ENCODE measurements around the gene CADPS2.
"Not testable (repeated sequence)": the region's sequence is repeated elsewhere in the genome, so short reads cannot be mapped to it uniquely, and the experiment has no call there.

Gene CADPS2

DNA sequence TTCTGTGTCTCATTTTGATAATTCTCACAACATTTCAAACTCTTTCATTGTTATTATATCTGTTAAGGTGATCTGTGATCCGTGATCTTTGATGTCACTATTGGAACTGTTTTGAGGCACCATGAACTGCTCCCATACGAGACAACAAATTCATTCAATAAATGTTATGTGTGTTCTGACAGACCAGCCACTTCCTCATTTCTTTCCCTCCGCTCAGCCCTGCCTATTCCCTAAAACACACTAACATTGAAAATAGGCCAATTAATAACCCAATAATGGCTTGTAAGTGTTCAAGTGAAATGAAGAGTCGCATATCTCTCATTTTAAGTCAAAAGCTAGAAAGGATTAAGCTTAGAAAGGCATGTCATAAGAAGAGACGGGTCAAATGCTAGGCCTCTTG is 232.6 kb downstream of the CADPS2 start:
- Histone ChIP-seq H3K9ac (no peak overlapping the region), H3K4me1 (no peaks in the 10 kb centered on the region), H3K27ac (no peak overlapping the region)

DNA sequence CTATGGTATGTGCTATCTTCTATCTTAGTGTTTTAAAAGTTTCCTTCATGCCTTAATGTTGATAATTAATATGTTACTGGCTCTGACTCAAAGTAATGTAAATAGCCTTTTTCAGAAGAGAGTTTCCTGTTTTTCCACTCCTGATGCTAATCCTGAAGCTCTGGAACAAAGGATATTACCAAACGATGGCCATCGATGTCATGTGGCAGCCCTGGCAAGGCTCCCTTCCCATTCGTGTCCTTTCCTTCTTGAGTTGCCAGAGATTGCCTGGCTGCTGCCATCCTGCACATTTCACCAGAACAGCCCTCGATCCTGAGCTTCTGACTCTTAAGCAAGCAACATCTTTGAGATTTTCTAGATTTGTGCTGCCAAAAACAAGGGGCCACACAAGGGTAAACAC is 233.4 kb downstream of the CADPS2 start:
- TF ChIP-seq Cebpa-rat (IDR thresholded peaks at IDR 0.05): no peak
- H3K36me3 ChIP-seq: no peaks in the 10 kb centered on the region
- no peak overlapping the region for H3K4me2 ChIP-seq

More for the DNA sequence above, 232.6 kb downstream of the CADPS2 start:
- Histone ChIP-seq H3K36me3 (no peaks in the 10 kb centered on the region), H3K27me3 (no peaks in the 10 kb centered on the region), H3K4me3 (no peak overlapping the region), H3K9me3 (no peaks in the 10 kb centered on the region), H3K4me2 (no peak overlapping the region), H4K20me1 (no peaks in the 10 kb centered on the region)
- no peak for TF ChIP-seq Cebpa-rat (IDR thresholded peaks at IDR 0.05)

DNA sequence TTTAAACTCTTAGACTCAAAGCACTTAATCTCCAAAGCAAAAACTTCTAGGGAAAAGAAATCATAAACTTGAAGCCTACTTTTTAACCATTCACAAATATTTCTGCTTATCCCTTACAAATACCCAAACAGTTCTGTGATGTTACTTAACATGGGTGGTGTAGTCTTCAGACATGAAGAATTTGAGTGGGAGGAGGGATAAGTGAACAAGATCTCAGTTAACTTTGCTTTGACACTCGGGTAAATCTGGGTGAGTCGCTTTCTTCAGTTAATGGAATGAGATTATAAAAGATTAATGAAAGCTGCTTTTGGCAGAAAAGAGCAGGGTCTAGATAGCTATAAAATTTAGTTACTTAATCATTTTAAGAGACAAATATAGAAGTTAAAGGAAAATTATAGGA is 234.8 kb downstream of the CADPS2 start:
- H3K9ac ChIP-seq: no peak overlapping the region
- no peaks in the 10 kb centered on the region for H3K9me3 ChIP-seq
- no peaks in the 10 kb centered on the region for H3K4me1 ChIP-seq
- H4K20me1 ChIP-seq: no peaks in the 10 kb centered on the region
- no peak overlapping the region for H3K4me2 ChIP-seq
- H3K36me3 ChIP-seq: no peaks in the 10 kb centered on the region
- H3K27ac ChIP-seq: no peak overlapping the region
- TF ChIP-seq Cebpa-rat (IDR thresholded peaks at IDR 0.05): no peak
- H3K27me3 ChIP-seq: no peaks in the 10 kb centered on the region
- no peak overlapping the region for H3K4me3 ChIP-seq

More for the DNA sequence above, 233.4 kb downstream of the CADPS2 start:
- H3K4me1 ChIP-seq: no peaks in the 10 kb centered on the region
- no peak overlapping the region for H3K9ac ChIP-seq
- no peaks in the 10 kb centered on the region for H3K27me3 ChIP-seq
- no peak overlapping the region for H3K4me3 ChIP-seq
- no peak overlapping the region for H3K27ac ChIP-seq
- H4K20me1 ChIP-seq: no peaks in the 10 kb centered on the region
- H3K9me3 ChIP-seq: no peaks in the 10 kb centered on the region

DNA sequence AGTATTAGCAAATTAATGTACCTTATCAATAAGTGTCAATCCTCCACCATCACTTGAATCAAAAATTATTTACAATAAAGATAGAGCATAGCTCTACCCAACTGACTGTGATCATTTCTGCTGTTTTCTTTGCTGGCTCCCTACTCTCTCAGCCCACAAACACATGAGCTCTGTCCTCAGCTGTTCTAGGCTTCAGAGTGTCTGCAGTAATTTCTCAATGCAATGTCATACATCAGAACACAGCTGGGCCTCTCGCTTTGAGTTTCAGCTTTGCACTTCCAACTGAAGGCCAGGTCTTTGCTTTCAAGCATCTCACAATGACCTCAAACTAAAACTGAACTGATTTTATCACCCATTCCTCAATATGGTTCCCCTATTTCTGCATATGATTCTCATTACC is 243.0 kb downstream of the CADPS2 start:
- H3K36me3 ChIP-seq: no peaks in the 10 kb centered on the region
- no peaks in the 10 kb centered on the region for H4K20me1 ChIP-seq
- no peaks in the 10 kb centered on the region for H3K27me3 ChIP-seq
- no peak overlapping the region for H3K27ac ChIP-seq
- H3K9me3 ChIP-seq: no peaks in the 10 kb centered on the region
- H3K4me1 ChIP-seq: no peaks in the 10 kb centered on the region
- H3K9ac ChIP-seq: no peak overlapping the region
- H3K4me3 ChIP-seq: no peak overlapping the region
- no peak for TF ChIP-seq Cebpa-rat (IDR thresholded peaks at IDR 0.05)
- no peak overlapping the region for H3K4me2 ChIP-seq

DNA sequence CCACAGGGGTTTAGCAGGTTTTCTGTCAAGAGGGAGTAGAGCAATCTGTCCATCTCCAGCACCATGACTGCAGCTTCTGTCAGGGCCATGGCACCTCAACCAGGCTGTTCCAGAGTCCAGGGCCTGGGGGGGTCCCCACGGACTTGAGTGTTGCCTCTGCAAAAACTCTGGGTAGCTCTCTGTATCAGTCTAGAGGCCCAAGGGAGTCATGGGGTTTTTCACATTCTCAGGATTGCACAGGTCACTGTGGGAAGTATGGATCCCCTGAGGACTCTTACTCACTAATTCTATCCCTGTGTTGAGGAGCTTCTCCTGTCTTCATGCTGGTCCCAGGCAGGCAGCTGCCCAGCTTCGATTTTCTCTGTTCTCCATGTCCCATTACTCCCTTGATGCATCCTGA is 247.8 kb downstream of the CADPS2 start:
- no peak for TF ChIP-seq Cebpa-rat (IDR thresholded peaks at IDR 0.05)
- H3K9me3 ChIP-seq: no peaks in the 10 kb centered on the region
- no peak overlapping the region for H3K9ac ChIP-seq
- H3K27ac ChIP-seq: no peak overlapping the region
- H3K4me3 ChIP-seq: no peak overlapping the region
- no peak overlapping the region for H3K4me2 ChIP-seq
- no peaks in the 10 kb centered on the region for H4K20me1 ChIP-seq
- no peaks in the 10 kb centered on the region for H3K36me3 ChIP-seq
- H3K4me1 ChIP-seq: no peaks in the 10 kb centered on the region
- no peaks in the 10 kb centered on the region for H3K27me3 ChIP-seq

DNA sequence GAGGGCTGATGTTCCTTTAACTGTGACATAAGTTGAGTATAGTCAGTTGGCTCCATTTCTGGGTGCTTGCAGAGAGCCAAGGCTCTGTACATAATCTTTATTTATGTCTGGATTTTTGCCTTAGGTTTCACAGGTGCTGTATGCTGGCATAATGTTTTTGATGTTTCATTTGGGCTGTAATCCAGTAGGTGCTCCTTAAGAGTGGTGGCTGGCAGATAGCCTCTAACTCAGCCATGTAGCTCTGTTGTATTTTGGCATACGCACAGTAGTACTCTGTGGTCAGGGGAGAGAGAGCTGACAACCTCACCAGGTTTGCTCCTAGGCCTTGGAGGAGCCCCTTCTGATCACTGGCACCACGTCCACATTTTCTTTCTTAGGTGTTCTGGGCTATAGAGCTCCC is 248.5 kb downstream of the CADPS2 start:
- Histone ChIP-seq H3K9me3 (no peaks in the 10 kb centered on the region), H3K4me3 (no peak overlapping the region), H3K27ac (no peak overlapping the region), H3K4me2 (no peak overlapping the region), H3K4me1 (no peaks in the 10 kb centered on the region), H3K27me3 (no peaks in the 10 kb centered on the region), H4K20me1 (no peaks in the 10 kb centered on the region), H3K9ac (no peak overlapping the region), H3K36me3 (no peaks in the 10 kb centered on the region)
- no peak for TF ChIP-seq Cebpa-rat (IDR thresholded peaks at IDR 0.05)

DNA sequence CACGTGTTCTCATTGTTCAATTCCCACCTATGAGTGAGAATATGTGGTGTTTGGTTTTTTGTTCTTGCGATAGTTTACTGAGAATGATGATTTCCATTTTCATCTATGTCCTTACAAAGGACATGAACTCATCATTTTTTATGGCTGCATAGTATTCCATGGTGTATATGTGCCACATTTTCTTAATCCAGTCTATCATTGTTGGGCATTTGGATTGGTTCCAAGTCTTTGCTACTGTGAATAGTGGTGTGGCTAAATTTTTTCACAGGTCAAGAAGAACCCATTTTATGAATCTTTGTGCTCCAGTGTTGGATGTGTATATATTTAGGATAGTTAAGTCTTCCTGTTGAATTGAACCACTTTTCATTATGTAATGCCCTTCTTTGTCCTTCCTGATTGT is 250.8 kb downstream of the CADPS2 start:
- not testable (repeated sequence) for H3K9me3 ChIP-seq, H4K20me1 ChIP-seq, H3K27me3 ChIP-seq, H3K27ac ChIP-seq, H3K36me3 ChIP-seq, H3K4me1 ChIP-seq, H3K9ac ChIP-seq, H3K4me3 ChIP-seq, H3K4me2 ChIP-seq

DNA sequence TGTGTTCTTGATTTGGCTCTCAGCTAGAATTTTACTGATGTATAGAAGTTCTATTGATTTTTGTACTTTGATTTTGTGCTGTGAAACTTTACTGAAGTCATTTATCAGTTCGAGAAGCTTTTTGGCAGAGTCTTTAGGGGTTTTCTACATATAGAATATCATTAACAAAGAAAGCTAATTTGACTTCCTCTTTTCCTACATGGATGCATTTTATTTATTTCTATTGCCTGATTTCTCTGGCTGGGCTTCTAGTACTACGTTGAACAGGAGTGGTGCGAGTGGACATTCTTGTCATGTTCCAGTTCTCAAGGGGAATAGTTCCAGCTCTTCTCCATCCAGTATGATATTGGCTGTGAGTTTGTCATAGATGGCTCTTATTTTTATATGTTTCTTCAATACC is 252.8 kb downstream of the CADPS2 start:
- Histone ChIP-seq H3K4me2 (no peak overlapping the region), H4K20me1 (no peaks in the 10 kb centered on the region), H3K4me3 (no peak overlapping the region), H3K27me3 (no peaks in the 10 kb centered on the region), H3K27ac (no peak overlapping the region), H3K4me1 (no peaks in the 10 kb centered on the region), H3K9me3 (no peaks in the 10 kb centered on the region), H3K9ac (no peak overlapping the region), H3K36me3 (no peaks in the 10 kb centered on the region)
- TF ChIP-seq Cebpa-rat (IDR thresholded peaks at IDR 0.05): no peak

DNA sequence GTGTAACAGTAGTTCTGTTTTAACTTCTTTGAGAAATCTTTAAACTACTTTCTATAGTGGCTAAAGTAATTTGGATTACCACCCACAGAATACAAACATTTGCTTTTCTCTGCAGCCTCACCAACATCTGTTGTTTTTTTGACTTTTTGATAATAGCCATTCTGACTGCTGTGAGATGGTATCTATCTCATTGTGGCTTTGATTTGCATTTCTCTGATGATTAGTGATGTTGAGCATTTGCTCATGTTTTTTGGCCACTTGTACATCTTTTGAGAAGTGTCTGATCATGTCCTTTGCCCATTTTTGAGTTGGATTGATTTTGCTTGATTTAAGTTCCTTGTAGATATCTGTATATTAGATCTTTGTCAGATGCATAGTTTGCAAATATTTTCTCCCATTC is 254.0 kb downstream of the CADPS2 start:
- Histone ChIP-seq H3K4me2 (no peak overlapping the region), H3K27ac (no peak overlapping the region)

DNA sequence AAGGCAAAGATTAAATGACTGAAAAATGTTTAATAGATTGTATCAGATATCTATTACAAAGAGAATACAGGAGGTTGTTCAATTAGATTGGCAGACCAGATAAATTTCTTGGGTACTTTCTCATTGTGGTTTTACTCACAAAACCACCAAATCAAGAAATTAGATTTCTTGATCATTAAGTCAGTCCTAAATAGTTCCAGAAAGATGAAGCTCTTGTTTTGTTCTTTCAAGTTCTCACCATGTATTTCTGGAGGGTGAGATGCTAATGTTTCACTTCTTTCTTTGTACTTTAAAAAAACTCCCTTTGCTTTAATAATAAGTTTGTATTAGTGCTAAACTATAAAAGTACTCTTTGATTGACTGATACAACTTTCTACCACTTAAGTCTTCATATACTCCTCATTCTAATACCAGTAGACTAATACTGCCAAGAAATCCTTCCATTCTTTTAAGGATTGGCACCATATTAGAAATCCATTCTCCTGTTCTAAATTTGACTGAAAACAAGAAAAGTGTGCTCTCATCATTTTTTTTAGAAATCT is 256.8 kb downstream of the CADPS2 start:
- no peak overlapping the region for H3K4me2 ChIP-seq
- H3K9me3 ChIP-seq: no peaks in the 10 kb centered on the region
- TF ChIP-seq Cebpa-rat (IDR thresholded peaks at IDR 0.05): no peak
- no peaks in the 10 kb centered on the region for H3K36me3 ChIP-seq
- H3K4me1 ChIP-seq: no peaks in the 10 kb centered on the region
- H3K27me3 ChIP-seq: no peaks in the 10 kb centered on the region
- no peak overlapping the region for H3K9ac ChIP-seq
- H3K4me3 ChIP-seq: no peak overlapping the region
- H4K20me1 ChIP-seq: no peaks in the 10 kb centered on the region
- H3K27ac ChIP-seq: no peak overlapping the region

More for the DNA sequence above, 254.0 kb downstream of the CADPS2 start:
- no peaks in the 10 kb centered on the region for H3K9me3 ChIP-seq
- H3K27me3 ChIP-seq: no peaks in the 10 kb centered on the region
- H3K4me1 ChIP-seq: no peaks in the 10 kb centered on the region
- no peak overlapping the region for H3K9ac ChIP-seq
- H3K4me3 ChIP-seq: no peak overlapping the region
- no peak for TF ChIP-seq Cebpa-rat (IDR thresholded peaks at IDR 0.05)
- no peaks in the 10 kb centered on the region for H4K20me1 ChIP-seq
- no peaks in the 10 kb centered on the region for H3K36me3 ChIP-seq
